CD4-positive, alpha-beta T cell (primary cell): Measurements from ENCODE around the gene TMTC3. TPM values are rescaled to one million over a fixed set of nuclear protein-coding genes. Genes with fewer than 3 reads are reported as not detected.

Experiments used
- ATAC-seq: fragments of 200-7000 bp; cut with Tn5 transposase; one replicate; pipeline ENCODE4 v1.10.0; 2022; ENCODE audit warnings: mild to moderate bottlenecking; ENCODE audit not compliant: poor library complexity
- CTCF ChIA-PET: fragments of 350-600 bp; sonication (Branson Sonifier 250); formaldehyde crosslinking; loops from one replicate; lab custom pipeline; 2021; ENCODE audit warnings: antibody characterized with exemption, inconsistent platforms; lab: Charles Lee
- POLR2A ChIA-PET: fragments of 350-600 bp; sonication (Branson Sonifier 250); formaldehyde crosslinking; loops from one replicate; lab custom pipeline; 2021; ENCODE audit warnings: antibody characterized with exemption, inconsistent platforms; lab: Charles Lee
- DNase-seq, 14 experiments: peaks; one replicate each; pipeline ENCODE4 v3.0.0-alpha.2; 2013 to 2020; ENCODE audit warnings: mixed read lengths in 2 of 14
- H3K27ac ChIP-seq, 2 donors: one replicate each; pipeline versions ENCODE4 v1.5.1 to v1.7.0; 2013; ENCODE audit warnings: low read length in 2 of 2, low read depth in 1 of 2, mild to moderate bottlenecking in 1 of 2
- H3K27me3 ChIP-seq, 2 experiments: 1 replicate in 1 of 2; 2 replicates in 1 of 2; pipeline versions ENCODE4 v1.6.1 to v1.7.0; 2013; ENCODE audit warnings: low read length in 2 of 2, control low read depth in 1 of 2, mild to moderate bottlenecking in 1 of 2, moderate library complexity in 1 of 2; ENCODE audit not compliant: insufficient read depth in 2 of 2, control insufficient read depth in 1 of 2
- H3K36me3 ChIP-seq: one replicate; pipeline ENCODE4 v1.6.1; 2013; ENCODE audit warnings: low read length, control low read depth; ENCODE audit not compliant: insufficient read depth
- H3K4me1 ChIP-seq: one replicate; pipeline ENCODE4 v1.6.1; 2013; ENCODE audit warnings: low read length, control low read depth; ENCODE audit not compliant: insufficient read depth
- H3K4me3 ChIP-seq: one replicate; pipeline ENCODE4 v1.5.1; 2013; ENCODE audit warnings: mild to moderate bottlenecking, low read length, moderate library complexity
- H3K9me3 ChIP-seq, 2 experiments: 1 replicate in 1 of 2; 2 replicates in 1 of 2; pipeline versions ENCODE4 v1.6.1 to v1.7.0; 2013; ENCODE audit warnings: low read length in 2 of 2, mild to moderate bottlenecking in 2 of 2, control low read depth in 1 of 2, moderate library complexity in 1 of 2; ENCODE audit not compliant: control insufficient read depth in 1 of 2, insufficient read depth in 1 of 2
- H3K27ac Mint-ChIP-seq: one replicate; pipeline ENCODE4 v1.8.0; 2020; ENCODE audit warnings: mixed read lengths
- H3K27me3 Mint-ChIP-seq: one replicate; pipeline ENCODE4 v1.8.0; 2021; ENCODE audit warnings: mixed read lengths
- H3K36me3 Mint-ChIP-seq: one replicate; pipeline ENCODE4 v1.8.0; 2021; ENCODE audit warnings: low read depth, mixed read lengths
- H3K4me1 Mint-ChIP-seq: one replicate; pipeline ENCODE4 v1.8.0; 2021; ENCODE audit warnings: low read depth, mixed read lengths
- H3K4me3 Mint-ChIP-seq: one replicate; pipeline ENCODE4 v1.8.0; 2020; ENCODE audit warnings: mild to moderate bottlenecking, mixed read lengths
- H3K9me3 Mint-ChIP-seq: one replicate; pipeline ENCODE4 v1.8.0; 2020; ENCODE audit warnings: mixed read lengths
- intact Hi-C, 2 experiments: fragments of 100-400 bp; cut with DNase I in 1 of 2; cut with micrococcal nuclease in 1 of 2; formaldehyde crosslinking; loops; one replicate each; pipeline versions ENCODE4 v1.15.1 to v1.9.0; 2023 to 2025; cut with DNase I, micrococcal nuclease
- polyA plus RNA-seq, 2 donors: library from polyadenylated mRNA; unstranded; fragments of 120-200 nt; gene quantifications; one replicate each; pipeline ENCODE4 v1.2.1, GENCODE V29; 2013
- total RNA-seq, 174 experiments: library from RNA in 2 of 174; stranded (reverse) in 2 of 174; gene quantifications; one replicate each; pipeline ENCODE4 v1.2.3 and lab custom pipeline; 2021 to 2026
- TF ChIP-seq, protein P1 (sequence below): fragments of 200-600 bp; IDR thresholded peaks from one replicate; pipeline ENCODE4 v1.8.0; 2022; ENCODE audit warnings: antibody characterized with exemption, mild to moderate bottlenecking

TMTC3 gene
- total RNA-seq (1 to 10 TPM; 5.1 to 6.1 TPM), total RNA-seq (lab: John Stamatoyannopoulos, UW) (13.3 to 59.1 (median 31.4) reads per million in 172 experiments)
- 4.7 TPM for polyA plus RNA-seq (2013, experiment 1 of 2)
- 5.5 TPM for polyA plus RNA-seq (2013, experiment 2 of 2)

DNA sequence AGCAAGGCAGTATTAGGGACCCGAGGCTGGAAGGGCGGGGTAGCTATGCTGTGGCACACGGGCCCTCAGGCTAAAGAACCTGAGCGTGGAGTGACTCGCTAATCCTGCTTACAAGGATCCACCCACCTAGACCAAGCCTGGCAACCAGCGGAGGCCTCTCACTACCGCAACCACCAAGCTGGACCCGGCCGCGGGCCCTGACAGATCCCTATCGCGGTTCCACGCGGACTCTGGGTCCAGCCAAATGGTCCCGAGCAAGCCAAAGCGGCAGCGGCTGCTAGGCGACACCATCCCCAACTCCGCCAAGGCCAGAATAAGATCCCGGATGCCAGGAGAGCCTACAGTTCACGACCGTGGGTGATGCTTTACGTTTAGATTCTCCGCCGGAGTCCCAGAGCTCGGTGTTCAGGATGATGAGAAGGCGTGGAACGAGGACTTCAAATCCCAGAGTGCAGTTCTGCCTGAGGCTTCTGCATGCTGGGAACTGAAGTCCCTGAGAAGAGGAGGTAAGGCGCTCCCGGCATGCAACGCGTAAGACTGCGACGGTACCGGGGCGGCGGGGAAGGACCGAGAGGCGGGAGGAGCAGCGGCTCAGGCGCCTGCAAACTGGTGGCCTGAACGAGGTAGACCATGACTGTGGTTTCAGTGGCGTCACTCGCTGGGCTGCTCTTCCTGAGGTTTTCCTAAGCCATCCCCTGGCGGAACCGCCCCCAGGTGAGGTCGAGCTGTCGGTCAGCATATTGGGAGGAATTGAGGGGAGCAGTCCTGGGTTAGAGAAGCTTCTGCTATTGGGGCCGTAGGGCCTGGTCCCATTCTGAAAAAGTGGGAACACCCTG lies at the start of gene TMTC3, which contains the start of gene CEP290:
Gene TMTC3, plus strand, starts transcription at position 534 of the 836 bp plus-strand sequence. CDS start 6,009 bp downstream, outside the sequence.
Gene CEP290, minus strand, starts transcription at position 315 of the 836 bp plus-strand sequence. CDS start 781 bp downstream, outside the sequence.
- Mint-ChIP-seq H3K27me3 (no peaks in the 10 kb centered on the region), H3K36me3 (peaks cover 40% of the 10 kb centered on the region), H3K4me3 (peak within 1 kb of the TSS; percentile 98), H3K27ac (peak within 1 kb of the TSS; percentile 92), H3K4me1 (peaks cover 69% of the 10 kb centered on the region), H3K9me3 (no peaks in the 10 kb centered on the region)
- peak within 1 kb of the TSS; percentile 83 for H3K4me3 ChIP-seq
- peaks cover 8% of the 10 kb centered on the region for H3K36me3 ChIP-seq
- ChIA-PET POLR2A (interaction anchor here (0.9 to 1.7 kb wide), 9 partner anchors 9 to 1567 kb away, joined by 3 to 16 read pairs (median 3); a partner anchor contains a TSS), CTCF (no interaction called here)
- H3K9me3 ChIP-seq = no peaks in the 10 kb centered on the region
- intact Hi-C loops = loop anchor here (1.0 to 10.0 kb wide), 4 partner anchors 107 to 1383 kb away; partner anchors contain the start of genes GALNT4 (in 2 of the 2), POC1B (in 2 of the 2) and DUSP6 (in 1 of the 2)
- TF ChIP-seq, protein P1, sequence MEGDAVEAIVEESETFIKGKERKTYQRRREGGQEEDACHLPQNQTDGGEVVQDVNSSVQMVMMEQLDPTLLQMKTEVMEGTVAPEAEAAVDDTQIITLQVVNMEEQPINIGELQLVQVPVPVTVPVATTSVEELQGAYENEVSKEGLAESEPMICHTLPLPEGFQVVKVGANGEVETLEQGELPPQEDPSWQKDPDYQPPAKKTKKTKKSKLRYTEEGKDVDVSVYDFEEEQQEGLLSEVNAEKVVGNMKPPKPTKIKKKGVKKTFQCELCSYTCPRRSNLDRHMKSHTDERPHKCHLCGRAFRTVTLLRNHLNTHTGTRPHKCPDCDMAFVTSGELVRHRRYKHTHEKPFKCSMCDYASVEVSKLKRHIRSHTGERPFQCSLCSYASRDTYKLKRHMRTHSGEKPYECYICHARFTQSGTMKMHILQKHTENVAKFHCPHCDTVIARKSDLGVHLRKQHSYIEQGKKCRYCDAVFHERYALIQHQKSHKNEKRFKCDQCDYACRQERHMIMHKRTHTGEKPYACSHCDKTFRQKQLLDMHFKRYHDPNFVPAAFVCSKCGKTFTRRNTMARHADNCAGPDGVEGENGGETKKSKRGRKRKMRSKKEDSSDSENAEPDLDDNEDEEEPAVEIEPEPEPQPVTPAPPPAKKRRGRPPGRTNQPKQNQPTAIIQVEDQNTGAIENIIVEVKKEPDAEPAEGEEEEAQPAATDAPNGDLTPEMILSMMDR = no peak
- DNase-seq (peak; percentile 82 to 98 (median 88)), ATAC-seq (peak; percentile 93)
- peak within 1 kb of the TSS; percentile 82 to 84 for H3K27ac ChIP-seq
- H3K4me1 ChIP-seq = peaks cover 12% of the 10 kb centered on the region
- no peaks in the 10 kb centered on the region for H3K27me3 ChIP-seq

DNA sequence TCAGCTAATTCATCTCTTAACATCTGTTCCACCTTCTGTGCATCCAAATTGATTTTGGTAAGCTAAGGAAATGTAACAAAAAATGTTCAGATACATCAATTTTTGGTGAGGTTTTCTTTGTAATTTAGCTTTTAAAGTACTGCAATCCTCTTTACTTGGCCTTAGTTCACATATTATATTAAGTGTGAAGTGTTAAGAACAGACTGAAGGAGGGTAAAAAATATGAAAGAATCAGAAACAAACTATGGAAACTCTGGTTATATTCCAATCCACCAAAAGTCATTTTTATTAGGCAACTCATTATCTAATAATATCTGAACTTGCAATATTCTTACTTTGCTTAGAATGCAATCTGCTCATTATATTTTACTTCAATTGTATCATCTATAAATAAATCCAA lies 49.3 kb upstream of the TMTC3 start:
- DNase-seq = no peak
- ChIA-PET POLR2A (no interaction called here), CTCF (no interaction called here)
- H3K36me3 Mint-ChIP-seq = peaks cover 56% of the 10 kb centered on the region
- Histone ChIP-seq H3K27ac (no peak overlapping the region), H3K27me3 (no peaks in the 10 kb centered on the region), H3K4me1 (no peaks in the 10 kb centered on the region), H3K9me3 (no peaks in the 10 kb centered on the region), H3K36me3 (peaks cover 20% of the 10 kb centered on the region), H3K4me3 (no peak overlapping the region)
- ATAC-seq = no peak
- H3K27ac Mint-ChIP-seq = no peak overlapping the region
- no peak overlapping the region for H3K4me3 Mint-ChIP-seq
- intact Hi-C loops = no loop called here
- no peaks in the 10 kb centered on the region for H3K4me1 Mint-ChIP-seq
- no peaks in the 10 kb centered on the region for H3K27me3 Mint-ChIP-seq
- H3K9me3 Mint-ChIP-seq = no peaks in the 10 kb centered on the region
- TF ChIP-seq, protein P1 = no peak

DNA sequence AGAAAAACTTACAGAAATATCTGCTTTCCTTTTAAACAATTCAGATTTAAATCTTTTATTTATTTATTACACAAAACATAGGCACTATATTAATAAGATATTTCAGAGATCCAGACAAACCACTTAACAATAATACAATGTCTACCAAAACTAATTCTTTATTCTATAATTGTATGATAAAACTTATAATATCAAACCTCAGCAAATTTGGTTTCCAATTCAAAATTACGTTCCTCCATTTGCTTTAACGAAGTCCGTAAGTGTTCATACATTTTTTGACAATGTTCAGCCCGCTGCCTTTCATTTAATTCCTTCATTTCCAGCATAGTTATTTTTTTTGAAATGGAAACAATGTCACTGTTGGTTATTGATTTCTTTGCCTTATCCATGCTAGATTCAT lies 48.5 kb upstream of the TMTC3 start:
- no peaks in the 10 kb centered on the region for H3K27me3 Mint-ChIP-seq
- Histone ChIP-seq H3K4me1 (no peaks in the 10 kb centered on the region), H3K27me3 (no peaks in the 10 kb centered on the region), H3K9me3 (no peaks in the 10 kb centered on the region), H3K27ac (no peak overlapping the region), H3K4me3 (no peak overlapping the region), H3K36me3 (peaks cover 21% of the 10 kb centered on the region)
- H3K27ac Mint-ChIP-seq = no peak overlapping the region
- ChIA-PET POLR2A (no interaction called here), CTCF (no interaction called here)
- TF ChIP-seq, protein P1 = no peak
- DNase-seq (no peak), ATAC-seq (no peak)
- H3K9me3 Mint-ChIP-seq = no peaks in the 10 kb centered on the region
- no peaks in the 10 kb centered on the region for H3K4me1 Mint-ChIP-seq
- intact Hi-C loops = no loop called here
- peaks cover 58% of the 10 kb centered on the region for H3K36me3 Mint-ChIP-seq
- H3K4me3 Mint-ChIP-seq = no peak overlapping the region
